ENCODE measurements around the gene NTMT1.

GRCh38 chr9:129665814-129666520 lies 40.0 kb downstream of the NTMT1 start:
- TF ChIP-seq CTCF (IDR thresholded peaks at IDR 0.05) (no peak), POLR2A (IDR thresholded peaks at IDR 0.05) (no peak)

Data from adrenal gland (tissue), 5 donors.